Posterior vena cava (tissue), 2 donors: ENCODE data around the gene CA11. TPM values are rescaled to one million over a fixed set of nuclear protein-coding genes. Genes with fewer than 3 reads are reported as not detected.
"Not testable (repeated sequence)": the region's sequence is repeated elsewhere in the genome, so short reads cannot be mapped to it uniquely, and the experiment has no call there.

Experiments
- DNase-seq: peaks from one replicate; pipeline ENCODE4 v3.0.0-alpha.2; 2020; ENCODE audit warnings: low spot score
- intact Hi-C, 2 donors: fragments of 100-400 bp; cut with DNase I; formaldehyde crosslinking; loops; one replicate each; pipeline versions ENCODE4 v1.14.1 to v1.14.2; 2022 to 2023
- long read RNA-seq, 2 donors: library from polyadenylated mRNA; unstranded; transcript quantifications; one replicate each; pipeline ENCODE4 v2.0.0, GENCODE V29; 2020 to 2021
- total RNA-seq, 2 donors: library from RNA; stranded (reverse); fragmentation: NEBNext Ultra II Directional; extraction: Animal tissue kit (Norgen Biotek cat#: 25700); gene quantifications; one replicate each; pipeline ENCODE4 v1.2.1, GENCODE V29; 2021
- donor health status: DM: yes; HTN: yes; CAD: no.
- donor health status: DM: yes; HTN: yes; CAD: no.

CA11 gene
- 1 to 10 TPM; 4.8 to 5.7 TPM for total RNA-seq
- long read RNA-seq, donor 1, partial matches to known transcripts: 0 of 3 reads
- long read RNA-seq, donor 1, other reads (novel, unspliced or antisense): 0 of 3 reads
- long read RNA-seq, donor 2, partial matches to known transcripts: 0 of 1 reads
- long read RNA-seq, donor 2, other reads (novel, unspliced or antisense): 0 of 1 reads

- DNase-seq: peak; percentile 95
- intact Hi-C loops: loop anchor here in 1 of 2 donors (10.0 kb wide), 1 partner anchor 189 kb away; the partner anchor contains the start of gene HSD17B14
Observed at GRCh38 chr19:48646001-48646721, at the start of gene CA11. CA11 (minus strand) TSS chr19:48646187; CDS start chr19:48645632, 555 bp downstream.

GRCh38 chr19:48693629-48694028 lies 47.6 kb upstream of the CA11 start:
- intact Hi-C loops: not testable (repeated sequence)

GRCh38 chr19:48689449-48689848 lies 43.5 kb upstream of the CA11 start:
- intact Hi-C loops: no loop called here
- DNase-seq: no peak

More at GRCh38 chr19:48693629-48694028, 47.6 kb upstream of the CA11 start:
- not testable (repeated sequence) for DNase-seq

GRCh38 chr19:48687776-48688175 lies 41.8 kb upstream of the CA11 start:
- intact Hi-C loops: no loop called here
- DNase-seq: no peak

GRCh38 chr19:48686637-48687036 lies 40.6 kb upstream of the CA11 start:
- intact Hi-C loops: not testable (repeated sequence)

GRCh38 chr19:48686088-48686487 lies 40.1 kb upstream of the CA11 start:
- DNase-seq: no peak
- intact Hi-C loops: no loop called here

More at GRCh38 chr19:48686637-48687036, 40.6 kb upstream of the CA11 start:
- not testable (repeated sequence) for DNase-seq

GRCh38 chr19:48685583-48685982 lies 39.6 kb upstream of the CA11 start:
- intact Hi-C loops: no loop called here
- DNase-seq: no peak

GRCh38 chr19:48683349-48683748 lies 37.4 kb upstream of the CA11 start:
- peak; percentile 86 for DNase-seq
- intact Hi-C loops: no loop called here

GRCh38 chr19:48681127-48681470 lies 35.1 kb upstream of the CA11 start:
- DNase-seq: no peak
- intact Hi-C loops: no loop called here

- intact Hi-C loops: no loop called here
- no peak for DNase-seq
Observed at GRCh38 chr19:48680436-48681126, 34.6 kb upstream of the CA11 start.

GRCh38 chr19:48680006-48680405 lies 34.0 kb upstream of the CA11 start:
- DNase-seq, intact Hi-C loops: not testable (repeated sequence)

- DNase-seq: no peak
- intact Hi-C loops: loop anchor here in 1 of 2 donors (10.0 kb wide), 1 partner anchor 157 kb away; the partner anchor contains the start of gene HSD17B14
Observed at GRCh38 chr19:48678201-48678600, 32.2 kb upstream of the CA11 start.

- no peak for DNase-seq
- intact Hi-C loops: loop anchor here in 1 of 2 donors (10.0 kb wide), 1 partner anchor 158 kb away; the partner anchor contains the start of gene HSD17B14
Observed at GRCh38 chr19:48676887-48677286, 30.9 kb upstream of the CA11 start.

- intact Hi-C loops: loop anchor here in 1 of 2 donors (10.0 kb wide), 1 partner anchor 158 kb away; the partner anchor contains the start of gene HSD17B14
Observed at GRCh38 chr19:48676487-48676886, 30.5 kb upstream of the CA11 start.

GRCh38 chr19:48674921-48675824 lies 29.2 kb upstream of the CA11 start:
- peak; percentile 92 for DNase-seq
- intact Hi-C loops: loop anchor here in 1 of 2 donors (10.0 kb wide), 1 partner anchor 160 kb away; the partner anchor contains the start of gene HSD17B14

More at GRCh38 chr19:48676487-48676886, 30.5 kb upstream of the CA11 start:
- no peak for DNase-seq

GRCh38 chr19:48674216-48674809 lies 28.3 kb upstream of the CA11 start:
- intact Hi-C loops: loop anchor here in 1 of 2 donors (10.0 kb wide), 1 partner anchor 160 kb away; the partner anchor contains the start of gene HSD17B14
- DNase-seq: no peak

- no peak for DNase-seq
- intact Hi-C loops: loop anchor here in 1 of 2 donors (10.0 kb wide), 1 partner anchor 161 kb away; the partner anchor contains the start of gene HSD17B14
Observed at GRCh38 chr19:48673436-48674100, 27.6 kb upstream of the CA11 start.

- intact Hi-C loops: loop anchor here in 1 of 2 donors (10.0 kb wide), 1 partner anchor 162 kb away; the partner anchor contains the start of gene HSD17B14
- DNase-seq: no peak
Observed at GRCh38 chr19:48672994-48673393, 27.0 kb upstream of the CA11 start, which contains the start of gene NTN5. NTN5 (minus strand) TSS chr19:48673017; CDS start chr19:48670986, 2,031 bp downstream.
